H9 (cell line): ENCODE results near the gene PAIP2. TPM values are rescaled to one million over a fixed set of nuclear protein-coding genes. Genes with fewer than 3 reads are reported as not detected.

Source experiments
- DNase-seq: peaks from one replicate; pipeline ENCODE4 v3.0.0-alpha.2; 2017
- H2AFZ ChIP-seq: one replicate; pipeline ENCODE4 v1.6.1; 2013; ENCODE audit warnings: mild to moderate bottlenecking, low read length, control low read depth, moderate library complexity
- H2AK5ac ChIP-seq: 2 replicates; pipeline ENCODE4 v1.6.1; 2013; ENCODE audit warnings: low read length, control low read depth, mixed read lengths; ENCODE audit not compliant: insufficient read length
- H2BK120ac ChIP-seq: one replicate; pipeline ENCODE4 v1.6.1; 2013; ENCODE audit warnings: low read depth, mild to moderate bottlenecking, low read length, control low read depth, inconsistent platforms; ENCODE audit not compliant: poor library complexity, severe bottlenecking
- H2BK12ac ChIP-seq: 2 replicates; pipeline ENCODE4 v1.6.1; 2013; ENCODE audit warnings: low read length, control low read depth, mixed read lengths, low read depth; ENCODE audit not compliant: insufficient read length
- H2BK15ac ChIP-seq: 2 replicates; pipeline ENCODE4 v1.6.1; 2013; ENCODE audit warnings: low read depth, low read length, control low read depth
- H2BK20ac ChIP-seq: one replicate; pipeline ENCODE4 v1.6.1; 2013; ENCODE audit warnings: low read depth, mild to moderate bottlenecking, low read length, control low read depth, inconsistent platforms; ENCODE audit not compliant: poor library complexity, severe bottlenecking
- H2BK5ac ChIP-seq: 2 replicates; pipeline ENCODE4 v1.6.1; 2013; ENCODE audit warnings: low read length, control low read depth, mixed read lengths; ENCODE audit not compliant: insufficient read length
- H3K14ac ChIP-seq: 2 replicates; pipeline ENCODE4 v1.6.1; 2013; ENCODE audit warnings: low read length, control low read depth; ENCODE audit not compliant: insufficient read depth
- H3K18ac ChIP-seq: 2 replicates; pipeline ENCODE4 v1.6.1; 2013; ENCODE audit warnings: low read depth, mild to moderate bottlenecking, mixed read lengths, low read length, control low read depth; ENCODE audit not compliant: insufficient read length
- H3K23ac ChIP-seq: 2 replicates; pipeline ENCODE4 v1.6.1; 2013; ENCODE audit warnings: low read length, control low read depth, mixed read lengths, low read depth; ENCODE audit not compliant: insufficient read length
- H3K23me2 ChIP-seq: 2 replicates; pipeline ENCODE4 v1.6.1; 2013; ENCODE audit warnings: low read depth, mild to moderate bottlenecking, mixed read lengths, low read length, control low read depth; ENCODE audit not compliant: insufficient read length, poor library complexity, severe bottlenecking
- H3K27ac ChIP-seq: 2 replicates; pipeline ENCODE4 v1.5.1; 2013; ENCODE audit warnings: low read length, control low read depth, mixed read lengths, low read depth; ENCODE audit not compliant: insufficient read length
- H3K27me3 ChIP-seq: 2 replicates; pipeline ENCODE4 v1.6.1; 2013; ENCODE audit warnings: low read length, control low read depth, inconsistent platforms; ENCODE audit not compliant: insufficient read depth
- H3K4ac ChIP-seq: 2 replicates; pipeline ENCODE4 v1.6.1; 2013; ENCODE audit warnings: low read depth, mild to moderate bottlenecking, control low read depth, inconsistent platforms, low read length, moderate library complexity
- H3K4me1 ChIP-seq: 2 replicates; pipeline ENCODE4 v1.6.1; 2013; ENCODE audit warnings: low read length, control low read depth, inconsistent platforms; ENCODE audit not compliant: insufficient read depth
- H3K4me2 ChIP-seq: 2 replicates; pipeline ENCODE4 v1.6.1; 2013; ENCODE audit warnings: low read length, control low read depth, mixed read lengths; ENCODE audit not compliant: insufficient read length, insufficient read depth
- H3K56ac ChIP-seq: 2 replicates; pipeline ENCODE4 v1.6.1; 2013; ENCODE audit warnings: low read depth, mild to moderate bottlenecking, mixed read lengths, low read length, control low read depth; ENCODE audit not compliant: insufficient read length
- H3K79me1 ChIP-seq: 2 replicates; pipeline ENCODE4 v1.6.1; 2013; ENCODE audit warnings: low read depth, mild to moderate bottlenecking, moderate library complexity, low read length, control low read depth, inconsistent platforms; ENCODE audit not compliant: insufficient read depth, poor library complexity, severe bottlenecking
- H3K79me2 ChIP-seq: 2 replicates; pipeline ENCODE4 v1.6.1; 2013; ENCODE audit warnings: low read length, control low read depth, inconsistent platforms; ENCODE audit not compliant: insufficient read depth
- H3K9ac ChIP-seq: 2 replicates; pipeline ENCODE4 v1.6.1; 2013; ENCODE audit warnings: low read length, control low read depth, mixed read lengths; ENCODE audit not compliant: insufficient read length; ENCODE audit errors: extremely low read depth
- H3K9me3 ChIP-seq: one replicate; pipeline ENCODE4 v1.6.1; 2013; ENCODE audit warnings: low read depth, low read length, inconsistent platforms; ENCODE audit not compliant: control insufficient read depth
- H3T11ph ChIP-seq: one replicate; pipeline ENCODE4 v1.6.1; 2013; ENCODE audit warnings: mild to moderate bottlenecking, low read length, control low read depth, inconsistent platforms
- H4K20me1 ChIP-seq: one replicate; pipeline ENCODE4 v1.6.1; 2013; ENCODE audit not compliant: control insufficient read depth, insufficient read length, insufficient read depth
- H4K5ac ChIP-seq: 2 replicates; pipeline ENCODE4 v1.6.1; 2013; ENCODE audit warnings: low read depth, mild to moderate bottlenecking, mixed read lengths, low read length, control low read depth; ENCODE audit not compliant: insufficient read length
- H4K8ac ChIP-seq: replicated peaks from 2 replicates; pipeline ENCODE4 v1.6.1; 2013; ENCODE audit warnings: low read length, control low read depth, mixed read lengths, low read depth; ENCODE audit not compliant: insufficient read length
- H4K91ac ChIP-seq: 2 replicates; pipeline ENCODE4 v1.6.1; 2013; ENCODE audit warnings: low read depth, mild to moderate bottlenecking, moderate library complexity, mixed read lengths, low read length, control low read depth; ENCODE audit not compliant: insufficient read length
- H3K27ac Mint-ChIP-seq, 3 experiments: 2 replicates in 2 of 3; 3 replicates in 1 of 3; pipeline ENCODE4 v1.8.0; 2020 to 2021; ENCODE audit warnings: mixed read lengths in 3 of 3, mild to moderate bottlenecking in 1 of 3, moderate library complexity in 1 of 3
- H3K27me3 Mint-ChIP-seq: 2 replicates; pipeline ENCODE4 v1.8.0; 2021; ENCODE audit warnings: low read depth, mild to moderate bottlenecking, moderate library complexity, mixed read lengths
- H3K36me3 Mint-ChIP-seq, 3 experiments: 2 replicates in 2 of 3; 3 replicates in 1 of 3; pipeline ENCODE4 v1.8.0; 2020 to 2021; ENCODE audit warnings: low read depth in 3 of 3, mixed read lengths in 3 of 3; ENCODE audit not compliant: insufficient read depth in 1 of 3
- H3K4me1 Mint-ChIP-seq, 2 experiments: 2 replicates each; pipeline ENCODE4 v1.8.0; 2020; ENCODE audit warnings: mixed read lengths in 2 of 2
- H3K4me3 Mint-ChIP-seq, 2 experiments: 2 replicates in 1 of 2; 3 replicates in 1 of 2; pipeline ENCODE4 v1.8.0; 2020 to 2021; ENCODE audit warnings: mild to moderate bottlenecking in 2 of 2, mixed read lengths in 2 of 2, moderate library complexity in 1 of 2
- H3K9me3 Mint-ChIP-seq, 2 experiments: 2 replicates in 1 of 2; 3 replicates in 1 of 2; pipeline ENCODE4 v1.8.0; 2020; ENCODE audit warnings: mild to moderate bottlenecking in 2 of 2, mixed read lengths in 2 of 2, moderate library complexity in 1 of 2
- WGBS: extraction: QIAGEN DNeasy Blood & Tissue Kit; methylation state at CpG from one replicate; pipeline ENCODE4 v1.1.7; 2013; ENCODE audit warnings: missing lambda C conversion rate, low lambda C conversion rate, mixed read lengths; ENCODE audit not compliant: insufficient read length; ENCODE audit errors: extremely low coverage; 5-methylcytosine and 5-hydroxymethylcytosine counted together
- total RNA-seq: library from RNA; stranded (reverse); gene quantifications from 2 replicates; pipeline ENCODE4 v1.2.1, GENCODE V29; 2021
- TF ChIP-seq, protein P1 (sequence below): fragments of 200-600 bp; sonication (generic); conservative IDR thresholded peaks from 3 replicates; pipeline ENCODE4 v1.8.0; 2021; ENCODE audit warnings: antibody characterized with exemption, mild to moderate bottlenecking

Gene PAIP2
- total RNA-seq, 1 experiment from 2014 or later = 121 TPM

DNA sequence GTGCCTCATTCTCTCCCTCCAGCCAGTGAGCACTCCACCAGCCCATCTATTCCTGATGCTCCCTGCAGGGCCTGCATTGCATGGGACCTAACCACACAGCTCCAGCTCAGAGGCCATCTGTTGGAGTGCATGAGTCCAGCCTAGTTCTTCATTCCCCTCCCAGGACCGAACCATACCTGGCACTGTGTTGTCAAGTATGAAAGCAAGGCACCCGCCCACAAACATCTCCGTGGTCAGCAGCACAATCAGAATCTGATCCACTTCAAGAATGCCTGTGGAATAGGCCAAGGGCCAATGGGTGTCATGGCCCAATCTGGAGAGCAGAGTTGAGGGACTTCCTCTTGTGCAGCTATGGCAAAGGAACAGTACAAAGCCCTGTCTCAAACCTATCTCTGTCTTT lies 35.6 kb downstream of the PAIP2 start:
- Histone ChIP-seq H2BK20ac (no peak overlapping the region), H2BK12ac (no peak overlapping the region), H4K20me1 (no peaks in the 10 kb centered on the region), H3K23me2 (no peaks in the 10 kb centered on the region), H3T11ph (no peak overlapping the region), H2BK15ac (no peak overlapping the region), H3K27ac (no peak overlapping the region), H2BK5ac (no peak overlapping the region), H3K79me2 (no peaks in the 10 kb centered on the region), H3K56ac (no peak overlapping the region), H2AFZ (no peak overlapping the region), H3K4me1 (no peaks in the 10 kb centered on the region), H3K4ac (no peak overlapping the region), H2AK5ac (no peak overlapping the region), H3K79me1 (no peaks in the 10 kb centered on the region), H4K91ac (no peak overlapping the region), H4K5ac (no peak overlapping the region), H3K23ac (no peak overlapping the region), H2BK120ac (no peak overlapping the region), H4K8ac (no peak overlapping the region), H3K27me3 (no peaks in the 10 kb centered on the region), H3K9ac (no peak overlapping the region), H3K4me2 (no peak overlapping the region), H3K9me3 (no peaks in the 10 kb centered on the region), H3K14ac (no peak overlapping the region), H3K18ac (no peak overlapping the region)
- Mint-ChIP-seq H3K4me3 (no peak overlapping the region), H3K27me3 (no peaks in the 10 kb centered on the region), H3K27ac (no peak overlapping the region; a peak in 1 of 7 replicates), H3K36me3 (peaks cover 1 to 14% (median 2%) of the 10 kb centered on the region in 3 experiments; a peak in 6 of 7 replicates), H3K4me1 (peaks cover 15 to 19% of the 10 kb centered on the region in 2 experiments; a peak in 3 of 4 replicates), H3K9me3 (no peaks in the 10 kb centered on the region)
- TF ChIP-seq, protein P1, sequence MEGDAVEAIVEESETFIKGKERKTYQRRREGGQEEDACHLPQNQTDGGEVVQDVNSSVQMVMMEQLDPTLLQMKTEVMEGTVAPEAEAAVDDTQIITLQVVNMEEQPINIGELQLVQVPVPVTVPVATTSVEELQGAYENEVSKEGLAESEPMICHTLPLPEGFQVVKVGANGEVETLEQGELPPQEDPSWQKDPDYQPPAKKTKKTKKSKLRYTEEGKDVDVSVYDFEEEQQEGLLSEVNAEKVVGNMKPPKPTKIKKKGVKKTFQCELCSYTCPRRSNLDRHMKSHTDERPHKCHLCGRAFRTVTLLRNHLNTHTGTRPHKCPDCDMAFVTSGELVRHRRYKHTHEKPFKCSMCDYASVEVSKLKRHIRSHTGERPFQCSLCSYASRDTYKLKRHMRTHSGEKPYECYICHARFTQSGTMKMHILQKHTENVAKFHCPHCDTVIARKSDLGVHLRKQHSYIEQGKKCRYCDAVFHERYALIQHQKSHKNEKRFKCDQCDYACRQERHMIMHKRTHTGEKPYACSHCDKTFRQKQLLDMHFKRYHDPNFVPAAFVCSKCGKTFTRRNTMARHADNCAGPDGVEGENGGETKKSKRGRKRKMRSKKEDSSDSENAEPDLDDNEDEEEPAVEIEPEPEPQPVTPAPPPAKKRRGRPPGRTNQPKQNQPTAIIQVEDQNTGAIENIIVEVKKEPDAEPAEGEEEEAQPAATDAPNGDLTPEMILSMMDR = no peak
- no CpG with 5 or more reads among the region's 3 CpGs for WGBS
- no peak for DNase-seq
